A673 (cell line): ENCODE data around the gene TDRD5. TPM values are rescaled to one million over a fixed set of nuclear protein-coding genes. Genes with fewer than 3 reads are reported as not detected.
A peak's percentile ranks its signal among the peaks of the same experiment; 100 is the strongest.

Source experiments
- BruUV-seq: library from RNA; stranded (reverse); fragments of 400-500 nt; replicated peaks from 2 replicates; lab custom pipeline; 2021; lab: Mats Ljungman, UMichigan
- CTCF ChIA-PET: fragments of 300-600 bp; sonication (Branson Sonifier 250); formaldehyde crosslinking; loops from one replicate; lab custom pipeline; 2022; ENCODE audit warnings: antibody characterized with exemption; lab: Charles Lee
- POLR2A ChIA-PET: fragments of 300-600 bp; sonication (Branson Sonifier 250); formaldehyde crosslinking; loops from one replicate; lab custom pipeline; 2022; ENCODE audit warnings: antibody characterized with exemption; ENCODE audit not compliant: low non-redundant PET; lab: Charles Lee
- DNase-seq: peaks from one replicate; pipeline ENCODE4 v3.0.0-alpha.2; 2015; ENCODE audit warnings: low spot score
- H3K27ac ChIP-seq: fragments of 200-600 bp; sonication (generic); 2 replicates; pipeline ENCODE4 v1.5.1; 2016; ENCODE audit warnings: mixed run types, low read depth, mild to moderate bottlenecking, mixed read lengths, antibody characterized with exemption, low read length; ENCODE audit not compliant: poor library complexity, severe bottlenecking
- H3K27me3 ChIP-seq: fragments of 200-600 bp; sonication (generic); replicated peaks from 2 replicates; pipeline ENCODE4 v1.6.1; 2017; ENCODE audit warnings: mixed run types, low read depth, mild to moderate bottlenecking, mixed read lengths, antibody characterized with exemption, low read length; ENCODE audit not compliant: insufficient read depth, poor library complexity
- H3K36me3 ChIP-seq: fragments of 200-600 bp; sonication (generic); 2 replicates; pipeline ENCODE4 v1.6.1; 2016; ENCODE audit warnings: mixed run types, mild to moderate bottlenecking, mixed read lengths, antibody characterized with exemption, low read length; ENCODE audit not compliant: insufficient read depth, poor library complexity, severe bottlenecking
- H3K4me1 ChIP-seq: fragments of 200-600 bp; sonication (generic); 2 replicates; pipeline ENCODE4 v1.6.1; 2017; ENCODE audit warnings: mixed run types, mild to moderate bottlenecking, mixed read lengths, antibody characterized with exemption, low read length; ENCODE audit not compliant: insufficient read depth, poor library complexity, severe bottlenecking
- H3K4me3 ChIP-seq: fragments of 200-600 bp; sonication (generic); 2 replicates; pipeline ENCODE4 v1.5.1; 2016; ENCODE audit warnings: low read depth, mixed run types, mild to moderate bottlenecking, mixed read lengths, low read length; ENCODE audit not compliant: poor library complexity, severe bottlenecking
- H3K9me3 ChIP-seq: fragments of 200-600 bp; sonication (generic); 2 replicates; pipeline ENCODE4 v1.6.1; 2016; ENCODE audit warnings: mixed run types, low read depth, mild to moderate bottlenecking, mixed read lengths, antibody characterized with exemption, low read length; ENCODE audit not compliant: poor library complexity, severe bottlenecking
- EZH2 ChIP-seq: fragments of 200-600 bp; sonication (generic); IDR thresholded peaks from 2 replicates; pipeline ENCODE4 v1.6.1; 2017; ENCODE audit warnings: borderline replicate concordance, low read depth, mild to moderate bottlenecking, mixed read lengths, antibody characterized with exemption, low read length; ENCODE audit not compliant: poor library complexity, severe bottlenecking
- intact Hi-C: fragments of 100-400 bp; cut with micrococcal nuclease; formaldehyde crosslinking; loops from one replicate; pipeline ENCODE4 v1.10.0; 2022; ENCODE audit not compliant: unreplicated experiment
- total RNA-seq: library from RNA; stranded (reverse); gene quantifications from 2 replicates; pipeline ENCODE4 v1.2.3, GENCODE V29; 2021
- TF ChIP-seq, protein P1 (sequence below): fragments of 300-800, 200-600 bp; sonication (generic); conservative IDR thresholded peaks from 2 replicates; pipeline ENCODE4 v1.5.1; 2017; ENCODE audit warnings: low read depth, mild to moderate bottlenecking, antibody characterized with exemption, low read length, moderate library complexity, mixed read lengths

The TDRD5 gene
- total RNA-seq, 1 experiment from 2014 or later = not detected

DNA sequence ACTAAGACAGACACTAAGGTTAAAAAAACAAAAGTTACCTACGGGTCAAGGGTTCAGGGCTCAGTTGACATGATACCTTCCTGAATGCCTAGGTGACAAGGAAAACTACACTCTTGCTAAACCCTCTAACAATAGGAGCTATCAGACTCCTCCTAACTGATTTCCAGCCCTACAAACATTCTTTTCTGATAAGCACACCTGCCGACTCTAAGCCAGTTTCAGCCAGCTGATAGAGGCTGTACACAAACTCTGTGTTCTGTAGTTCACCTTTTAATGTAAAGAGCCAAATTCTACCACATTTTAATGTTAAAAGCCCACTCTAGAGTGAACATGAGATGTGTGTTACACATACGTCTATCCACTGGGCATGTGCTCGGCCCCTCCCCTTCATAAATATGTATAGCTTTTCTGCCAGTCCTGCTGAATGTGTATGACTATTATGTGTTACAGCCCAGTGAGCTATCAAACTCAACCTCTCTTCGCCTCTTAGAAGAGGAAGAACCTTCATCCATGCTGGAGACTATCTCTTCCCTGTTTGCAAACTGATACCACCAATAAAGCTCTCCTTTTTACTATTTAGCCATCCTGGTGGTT lies 111.4 kb downstream of the TDRD5 start:
- H3K27me3 ChIP-seq = no peaks in the 10 kb centered on the region
- no peak overlapping the region for H3K27ac ChIP-seq
- ChIA-PET CTCF (interaction anchor here (1.9 to 3.9 kb wide), 2 partner anchors 107 to 112 kb away, joined by 4 to 102 read pairs; no protein-coding TSS in a partner anchor), POLR2A (no interaction called here)
- H3K4me1 ChIP-seq = no peaks in the 10 kb centered on the region
- no TSS peak for BruUV-seq
- no peaks in the 10 kb centered on the region for H3K36me3 ChIP-seq
- no peak overlapping the region for H3K4me3 ChIP-seq
- intact Hi-C loops = no loop called here
- no peak for TF ChIP-seq EZH2
- TF ChIP-seq, protein P1, sequence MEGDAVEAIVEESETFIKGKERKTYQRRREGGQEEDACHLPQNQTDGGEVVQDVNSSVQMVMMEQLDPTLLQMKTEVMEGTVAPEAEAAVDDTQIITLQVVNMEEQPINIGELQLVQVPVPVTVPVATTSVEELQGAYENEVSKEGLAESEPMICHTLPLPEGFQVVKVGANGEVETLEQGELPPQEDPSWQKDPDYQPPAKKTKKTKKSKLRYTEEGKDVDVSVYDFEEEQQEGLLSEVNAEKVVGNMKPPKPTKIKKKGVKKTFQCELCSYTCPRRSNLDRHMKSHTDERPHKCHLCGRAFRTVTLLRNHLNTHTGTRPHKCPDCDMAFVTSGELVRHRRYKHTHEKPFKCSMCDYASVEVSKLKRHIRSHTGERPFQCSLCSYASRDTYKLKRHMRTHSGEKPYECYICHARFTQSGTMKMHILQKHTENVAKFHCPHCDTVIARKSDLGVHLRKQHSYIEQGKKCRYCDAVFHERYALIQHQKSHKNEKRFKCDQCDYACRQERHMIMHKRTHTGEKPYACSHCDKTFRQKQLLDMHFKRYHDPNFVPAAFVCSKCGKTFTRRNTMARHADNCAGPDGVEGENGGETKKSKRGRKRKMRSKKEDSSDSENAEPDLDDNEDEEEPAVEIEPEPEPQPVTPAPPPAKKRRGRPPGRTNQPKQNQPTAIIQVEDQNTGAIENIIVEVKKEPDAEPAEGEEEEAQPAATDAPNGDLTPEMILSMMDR = no peak
- peak; percentile 26 for DNase-seq
- no peaks in the 10 kb centered on the region for H3K9me3 ChIP-seq

DNA sequence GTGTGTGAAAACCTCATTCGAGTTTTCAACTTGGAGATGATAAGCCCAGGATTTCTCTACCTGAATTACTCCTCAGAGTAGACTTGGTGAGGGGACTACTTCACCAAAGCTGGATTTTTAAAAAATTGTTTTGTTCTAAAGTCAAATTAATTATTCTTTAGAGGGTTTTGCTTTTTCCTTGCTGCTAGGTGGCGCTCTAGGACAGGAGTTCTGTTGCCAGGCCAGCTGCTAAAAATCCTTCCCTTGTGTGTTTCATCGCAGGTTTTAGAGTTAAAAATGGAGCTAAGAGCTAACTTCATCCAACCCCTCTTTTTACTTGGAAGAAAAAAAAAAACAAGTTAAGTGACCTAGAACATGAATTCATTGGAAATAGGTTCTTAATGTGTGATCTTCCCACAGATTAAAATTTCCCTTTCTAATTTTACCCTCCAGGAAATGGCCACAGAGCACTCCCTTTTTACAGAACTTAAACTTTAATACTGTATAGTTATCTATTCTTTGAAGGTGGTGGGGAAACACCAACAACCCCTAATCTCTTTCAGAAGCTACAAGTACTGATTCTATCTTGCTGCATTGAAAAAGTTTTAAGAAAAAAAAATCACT lies 114.8 kb downstream of the TDRD5 start:
- Histone ChIP-seq H3K9me3 (no peaks in the 10 kb centered on the region), H3K4me1 (no peaks in the 10 kb centered on the region), H3K4me3 (no peak overlapping the region), H3K36me3 (no peaks in the 10 kb centered on the region), H3K27me3 (no peaks in the 10 kb centered on the region), H3K27ac (no peak overlapping the region)
- intact Hi-C loops = loop anchor here (1.0 to 5.0 kb wide), 4 partner anchors 103 to 776 kb away; no protein-coding TSS in a partner anchor
- POLR2A ChIA-PET = no interaction called here
- no peak for TF ChIP-seq EZH2
- TF ChIP-seq, protein P1 = peak; percentile 88
- peak; percentile 75 for DNase-seq
- CTCF ChIA-PET = interaction anchor here (0.6 to 3.9 kb wide), 7 partner anchors 52 to 473 kb away, joined by 3 to 102 read pairs (median 10); no protein-coding TSS in a partner anchor
- BruUV-seq = no TSS peak

DNA sequence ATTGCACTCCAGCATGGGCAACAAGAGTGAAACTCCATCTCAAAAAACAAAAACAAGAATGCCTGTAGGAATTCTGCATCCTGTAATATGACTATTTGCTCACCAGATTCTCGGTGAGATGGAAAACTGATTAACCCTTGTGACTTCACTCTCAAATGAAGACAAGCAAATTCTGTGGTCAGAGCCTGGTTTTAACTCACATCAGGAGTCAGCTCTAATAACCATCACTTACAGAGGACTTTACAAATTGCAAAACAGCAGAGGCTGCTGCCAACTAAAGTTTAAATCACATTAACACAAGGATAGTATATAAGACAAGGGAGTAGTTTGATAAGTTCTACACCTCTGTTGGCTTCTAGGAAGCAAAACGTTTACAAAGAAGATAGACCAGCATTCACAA lies 115.8 kb downstream of the TDRD5 start:
- POLR2A ChIA-PET = no interaction called here
- intact Hi-C loops = loop anchor here (5.0 kb wide), 2 partner anchors 470 to 775 kb away; no protein-coding TSS in a partner anchor
- DNase-seq = no peak
- no peaks in the 10 kb centered on the region for H3K9me3 ChIP-seq
- TF ChIP-seq, protein P1 = no peak
- no peak for TF ChIP-seq EZH2
- CTCF ChIA-PET = no interaction called here
- no peaks in the 10 kb centered on the region for H3K27me3 ChIP-seq
- H3K36me3 ChIP-seq = no peaks in the 10 kb centered on the region
- no peak overlapping the region for H3K4me3 ChIP-seq
- H3K27ac ChIP-seq = no peak overlapping the region
- no TSS peak for BruUV-seq
- H3K4me1 ChIP-seq = no peaks in the 10 kb centered on the region
